GM21367 (cell line): ENCODE results near the gene PAX1.

Experiments
- ATAC-seq: cut with Tn5 transposase; IDR thresholded peaks from one replicate; pipeline ENCODE4 v1.9.1; 2021; ENCODE audit not compliant: unreplicated experiment

The PAX1 gene

DNA sequence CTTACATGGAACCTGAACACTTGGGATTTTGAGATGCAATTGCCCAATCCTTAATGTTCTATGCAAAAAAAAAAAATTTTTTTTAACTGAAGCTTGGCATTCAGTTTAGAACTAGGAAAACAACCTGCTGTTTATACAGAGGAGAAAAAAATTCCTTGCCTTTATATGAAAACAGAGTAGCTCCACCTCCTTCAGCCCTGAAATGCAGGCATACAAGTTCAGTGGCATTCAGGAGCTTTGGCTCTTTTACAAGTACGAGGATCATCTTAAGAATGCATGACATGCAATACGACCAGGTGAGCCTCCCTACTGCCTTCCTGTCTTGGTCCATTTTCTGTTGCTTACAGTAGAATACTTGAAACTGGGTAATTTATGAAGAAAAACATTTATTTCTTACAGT, 20.4 kb downstream of the PAX1 start:
- ATAC-seq = no peak

DNA sequence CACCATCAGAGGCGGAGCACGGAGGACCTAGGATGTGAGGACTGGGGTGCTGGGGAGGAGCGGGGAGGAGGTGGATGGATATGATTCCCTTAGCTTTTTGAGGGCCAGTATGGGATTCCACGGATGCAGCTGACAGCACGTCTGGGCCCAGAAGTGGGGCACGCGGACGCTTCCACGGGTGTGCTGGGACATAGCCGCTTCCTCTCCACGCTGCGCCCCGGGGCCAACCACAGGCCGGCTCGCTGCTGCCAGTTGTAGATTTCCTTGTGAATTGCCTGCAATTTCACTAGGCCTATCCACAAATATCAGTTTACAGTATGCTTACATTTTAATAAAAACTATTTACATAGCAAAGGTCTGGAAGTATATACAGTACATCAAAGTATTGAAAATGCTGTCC, 23.9 kb downstream of the PAX1 start:
- ATAC-seq = no peak

DNA sequence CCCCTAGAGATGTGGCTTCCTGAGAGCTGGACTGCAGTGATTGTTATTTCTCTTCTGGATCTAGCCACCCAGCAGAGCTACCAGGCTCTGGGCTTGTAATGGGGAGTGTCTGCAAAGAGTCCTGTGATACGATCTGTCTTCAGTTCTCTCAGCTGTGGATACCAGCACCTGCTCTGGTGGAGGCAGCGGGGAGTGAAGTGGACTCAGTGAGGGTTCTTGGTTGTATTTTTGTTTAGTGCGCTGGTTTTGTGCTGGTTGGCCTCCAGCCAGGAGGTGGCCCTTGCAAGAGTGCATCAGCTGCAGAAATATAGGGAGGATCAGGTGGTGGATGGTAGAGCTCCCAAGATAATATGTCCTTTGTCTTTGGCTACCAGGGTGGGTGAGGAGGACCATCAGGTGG, 33.7 kb downstream of the PAX1 start:
- ATAC-seq = no peak

- no peak for ATAC-seq
Measured at GRCh38 chr20:21739682-21740081, 34.2 kb downstream of the PAX1 start.

GRCh38 chr20:21741266-21741665, 35.8 kb downstream of the PAX1 start:
- no peak for ATAC-seq

DNA sequence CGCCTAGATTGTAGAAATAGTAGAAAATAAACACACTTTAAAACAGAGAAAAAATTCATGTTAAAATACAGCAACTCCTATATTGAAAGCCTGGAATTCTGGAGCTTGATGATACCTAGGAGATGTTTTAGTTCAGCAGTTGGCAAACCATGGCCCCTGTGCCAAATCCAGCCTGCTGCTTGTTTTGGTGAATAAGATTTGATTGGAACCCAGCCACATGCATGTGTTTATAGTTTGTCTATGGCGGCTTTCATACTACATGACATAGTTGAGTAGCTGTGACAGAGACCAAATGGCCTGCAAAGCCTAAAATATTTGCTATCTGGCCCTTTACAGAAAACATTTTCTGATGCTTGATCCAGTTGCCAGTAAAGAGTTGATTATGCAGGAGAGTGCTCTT, 57.2 kb downstream of the PAX1 start:
- no peak for ATAC-seq

DNA sequence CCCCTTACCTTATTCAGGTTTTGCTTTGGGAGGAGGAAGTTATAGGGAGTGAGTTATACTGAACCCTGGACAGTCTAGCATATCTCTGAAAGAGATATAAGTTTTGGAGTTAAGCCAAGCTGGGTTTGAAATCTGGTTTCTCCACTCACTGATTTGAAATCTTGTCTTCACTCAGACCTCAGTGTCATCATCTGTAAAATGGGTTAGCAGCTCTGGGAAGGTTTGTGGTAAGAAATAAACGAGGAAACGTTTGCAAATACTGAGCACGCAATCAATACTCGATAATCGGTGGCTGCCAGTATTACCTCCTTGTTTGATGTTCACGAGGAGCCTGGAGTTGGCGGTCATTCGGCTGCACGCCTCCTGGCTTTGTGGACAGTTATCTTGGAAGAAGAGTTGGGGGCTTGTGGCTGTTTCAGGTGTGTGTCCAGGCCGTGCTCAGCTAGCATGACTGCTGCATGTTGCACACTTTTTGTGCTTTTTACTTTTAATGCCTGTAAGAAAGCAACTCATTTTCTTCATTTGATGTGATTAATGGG, 61.8 kb downstream of the PAX1 start:
- ATAC-seq = no peak

- ATAC-seq = no peak
Measured at GRCh38 chr20:21767739-21768223, 62.3 kb downstream of the PAX1 start.
